Adrenal gland (tissue), 12 donors: ENCODE data around the gene CMC2. TPM values are rescaled to one million over a fixed set of nuclear protein-coding genes. Genes with fewer than 3 reads are reported as not detected.

Experiments
- DNase-seq, 7 donors: peaks; one replicate each; pipeline ENCODE4 v3.0.0-alpha.2; 2019 to 2020
- H3K27ac ChIP-seq, 5 donors: fragments of 200-600 bp; sonication (generic) in 4 of 5; 1 replicate in 3 of 5; 2 replicates in 2 of 5; pipeline versions ENCODE4 v1.5.1 to v1.8.0; 2016 to 2020; ENCODE audit warnings: mild to moderate bottlenecking in 1 of 5
- H3K27me3 ChIP-seq: fragments of 200-600 bp; 2 replicates; pipeline ENCODE4 v1.8.0; 2021
- H3K36me3 ChIP-seq, 2 donors: fragments of 200-600 bp; replicated peaks in 1 of 2; 1 replicate in 1 of 2; 2 replicates in 1 of 2; pipeline versions ENCODE4 v1.5.1 to v1.8.0; 2018 to 2022
- H3K4me1 ChIP-seq, 2 donors: fragments of 200-600 bp; replicated peaks in 1 of 2; 1 replicate in 1 of 2; 2 replicates in 1 of 2; pipeline versions ENCODE4 v1.5.1 to v1.8.0; 2018 to 2021
- H3K4me3 ChIP-seq, 4 donors: fragments of 200-600 bp; sonication (generic) in 3 of 4; one replicate each; pipeline ENCODE4 v1.5.1; 2016 to 2018
- H3K9me3 ChIP-seq, 3 donors: fragments of 200-600 bp; sonication (generic) in 1 of 3; replicated peaks in 1 of 3; 1 replicate in 2 of 3; 2 replicates in 1 of 3; pipeline versions ENCODE4 v1.5.1 to v1.8.0; 2016 to 2021
- POLR2A ChIP-seq, 2 donors: fragments of 450-650 bp; IDR thresholded peaks; one replicate each; pipeline ENCODE4 v1.6.1; 2017; ENCODE audit warnings: antibody characterized with exemption in 2 of 2, mild to moderate bottlenecking in 2 of 2, moderate library complexity in 1 of 2
- WGBS, 4 donors: extraction: QIAGEN DNeasy Blood & Tissue Kit in 2 of 4; methylation state at CpG; one replicate each; pipeline versions ENCODE4 v1.1.5 to v1.1.7; 2013 to 2017; 5-methylcytosine and 5-hydroxymethylcytosine counted together
- intact Hi-C, 2 donors: fragments of 100-400 bp; cut with DNase I; formaldehyde crosslinking; loops; one replicate each; pipeline versions ENCODE4 v1.14.1 to v1.15.0; 2022 to 2023
- polyA plus RNA-seq, 3 donors: library from polyadenylated mRNA; stranded (reverse); fragments of 200-250 nt in 2 of 3; fragments of 350-450 nt in 1 of 3; fragmentation: Illumina TruSeq in 1 of 3; extraction: RNeasy Lipid Tissue Mini Kit (QIAGEN cat#74804) in 1 of 3; gene quantifications; one replicate each; pipeline ENCODE4 v1.2.3, GENCODE V29; 2013 to 2014
- total RNA-seq, 9 donors: library from RNA; depleted of rRNA in 4 of 9; stranded (reverse); fragments of >200 nt in 4 of 9; fragments of 120-200 nt in 1 of 9; fragmentation: NEBNext Ultra II Directional in 1 of 9; extraction: Animal tissue kit (Norgen Biotek cat#: 25700) in 1 of 9; gene quantifications; one replicate each; pipeline versions ENCODE4 v1.1.0 to v1.2.4, GENCODE V29; 2013 to 2023
- TF ChIP-seq, protein P1 (sequence below), 6 experiments: fragments of 450-650 bp in 4 of 6; fragments of 200-600 bp in 2 of 6; sonication (generic) in 1 of 6; IDR thresholded peaks; 1 replicate in 5 of 6; 2 replicates in 1 of 6; pipeline versions ENCODE4 v1.5.1 to v1.8.0; 2016 to 2021; ENCODE audit warnings: antibody characterized with exemption in 6 of 6, mild to moderate bottlenecking in 2 of 6, moderate library complexity in 1 of 6
- donor health status: healthy with polysubstance abuse.
- donor health status: Bipolar disorder and iron deficiency.
- donor health status: DM: yes; HTN: yes; CAD: no.
- donor health status: DM: no; HTN: no; CAD: no.
- donor health status: DM: no; HTN: no; CAD: no.
- donor health status: DM: yes; HTN: yes; CAD: no.

CMC2 gene
- total and polyA plus RNA-seq, 12 donors = 36.1 to 170 (median 65.8) TPM

DNA sequence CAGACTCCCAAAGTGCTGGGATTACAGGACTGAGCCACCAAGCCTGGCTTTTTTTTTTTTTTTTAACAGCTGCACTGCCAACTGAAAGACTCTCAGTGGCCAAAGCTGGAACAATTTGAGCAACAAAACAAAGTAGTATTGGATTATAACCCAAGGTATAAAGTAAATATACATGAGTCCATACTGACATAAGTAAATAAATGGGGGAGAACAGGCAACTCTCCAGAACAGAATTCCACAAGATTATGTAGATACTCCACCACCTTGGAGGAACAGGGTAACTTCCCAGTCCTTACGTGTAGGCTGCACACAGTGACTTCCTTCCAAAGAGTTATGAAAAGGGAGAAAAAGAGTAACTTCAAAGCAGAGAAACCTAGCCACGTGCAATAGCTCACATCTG, 15.7 kb downstream of the CMC2 start:
- H3K9me3 ChIP-seq = no peaks in the 10 kb centered on the region
- 87 to 97% (median 90%) methylated on average over 2 of the region's 2 CpGs for WGBS, 4 donors
- H3K27me3 ChIP-seq = no peaks in the 10 kb centered on the region
- H3K4me1 ChIP-seq = peaks cover 0 to 23% of the 10 kb centered on the region in 2 donors
- no peak for DNase-seq
- no peaks in the 10 kb centered on the region for H3K36me3 ChIP-seq
- intact Hi-C loops = loop anchor here in 1 of 2 donors (10.0 kb wide), 1 partner anchor 56 kb away; no protein-coding TSS in a partner anchor
- no peak overlapping the region for H3K4me3 ChIP-seq
- no peak overlapping the region for H3K27ac ChIP-seq
- TF ChIP-seq, protein P1, sequence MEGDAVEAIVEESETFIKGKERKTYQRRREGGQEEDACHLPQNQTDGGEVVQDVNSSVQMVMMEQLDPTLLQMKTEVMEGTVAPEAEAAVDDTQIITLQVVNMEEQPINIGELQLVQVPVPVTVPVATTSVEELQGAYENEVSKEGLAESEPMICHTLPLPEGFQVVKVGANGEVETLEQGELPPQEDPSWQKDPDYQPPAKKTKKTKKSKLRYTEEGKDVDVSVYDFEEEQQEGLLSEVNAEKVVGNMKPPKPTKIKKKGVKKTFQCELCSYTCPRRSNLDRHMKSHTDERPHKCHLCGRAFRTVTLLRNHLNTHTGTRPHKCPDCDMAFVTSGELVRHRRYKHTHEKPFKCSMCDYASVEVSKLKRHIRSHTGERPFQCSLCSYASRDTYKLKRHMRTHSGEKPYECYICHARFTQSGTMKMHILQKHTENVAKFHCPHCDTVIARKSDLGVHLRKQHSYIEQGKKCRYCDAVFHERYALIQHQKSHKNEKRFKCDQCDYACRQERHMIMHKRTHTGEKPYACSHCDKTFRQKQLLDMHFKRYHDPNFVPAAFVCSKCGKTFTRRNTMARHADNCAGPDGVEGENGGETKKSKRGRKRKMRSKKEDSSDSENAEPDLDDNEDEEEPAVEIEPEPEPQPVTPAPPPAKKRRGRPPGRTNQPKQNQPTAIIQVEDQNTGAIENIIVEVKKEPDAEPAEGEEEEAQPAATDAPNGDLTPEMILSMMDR (IDR thresholded peaks at IDR 0.05) = no peak
- TF ChIP-seq POLR2A (IDR thresholded peaks at IDR 0.05) = no peak

DNA sequence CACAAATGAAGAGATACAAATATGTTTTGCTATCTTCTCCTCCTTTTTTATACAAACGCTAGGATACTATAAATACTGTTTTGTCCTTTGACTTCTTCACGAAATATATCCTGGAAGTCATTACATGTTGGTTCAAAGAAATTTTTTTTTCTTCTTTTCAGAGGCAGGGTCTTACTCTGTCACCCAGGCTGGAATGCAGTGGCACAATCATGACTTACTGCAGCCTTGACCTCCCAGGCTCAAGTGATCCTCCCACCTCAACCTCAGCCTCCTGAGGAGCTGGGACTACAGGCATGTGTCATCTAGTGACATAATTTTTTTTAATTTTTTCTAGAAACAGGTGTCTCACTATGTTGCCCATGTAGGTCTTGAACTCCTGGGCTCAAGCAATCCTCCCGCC, 16.1 kb downstream of the CMC2 start:
- Histone ChIP-seq H3K27ac (no peak overlapping the region), H3K36me3 (no peaks in the 10 kb centered on the region), H3K27me3 (no peaks in the 10 kb centered on the region), H3K4me3 (no peak overlapping the region), H3K4me1 (peaks cover 0 to 23% of the 10 kb centered on the region in 2 donors), H3K9me3 (no peaks in the 10 kb centered on the region)
- TF ChIP-seq, protein P1 (IDR thresholded peaks at IDR 0.05) = no peak
- TF ChIP-seq POLR2A (IDR thresholded peaks at IDR 0.05) = no peak
- DNase-seq = peak in 1 of 7 donors; percentile 7
- 77 to 87% (median 83%) methylated on average over 3 of the region's 3 CpGs for WGBS, 4 donors
- intact Hi-C loops = loop anchor here in 1 of 2 donors (10.0 kb wide), 1 partner anchor 56 kb away; no protein-coding TSS in a partner anchor

DNA sequence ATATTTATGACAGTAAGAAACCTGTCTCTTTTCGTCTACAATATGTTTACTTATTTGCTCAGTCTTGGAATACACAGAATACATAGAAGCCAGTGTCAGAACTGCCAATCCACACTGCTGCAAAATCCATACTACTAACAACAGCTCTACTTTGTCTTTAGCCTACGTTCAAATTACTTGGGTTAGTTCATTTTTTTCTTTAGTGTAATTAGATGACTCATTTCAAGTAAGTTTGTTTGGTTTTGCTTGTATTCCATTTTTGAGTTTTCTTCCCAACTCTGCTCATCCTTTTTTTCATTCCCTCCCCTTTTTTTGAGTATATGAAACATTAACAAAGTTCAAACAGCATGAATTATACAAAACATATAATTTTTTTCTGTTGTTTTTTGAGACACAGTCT, 16.9 kb downstream of the CMC2 start:
- no peaks in the 10 kb centered on the region for H3K9me3 ChIP-seq
- H3K4me1 ChIP-seq = peaks cover 0 to 23% of the 10 kb centered on the region in 2 donors
- intact Hi-C loops = loop anchor here in 1 of 2 donors (10.0 kb wide), 1 partner anchor 55 kb away; no protein-coding TSS in a partner anchor
- H3K27me3 ChIP-seq = no peaks in the 10 kb centered on the region
- no peak for TF ChIP-seq POLR2A (IDR thresholded peaks at IDR 0.05)
- TF ChIP-seq, protein P1 (IDR thresholded peaks at IDR 0.05) = no peak
- DNase-seq = no peak
- H3K4me3 ChIP-seq = no peak overlapping the region
- no peak overlapping the region for H3K27ac ChIP-seq
- 40 to 68% (median 54%) methylated on average over 2 of the region's 2 CpGs for WGBS, 4 donors
- H3K36me3 ChIP-seq = no peaks in the 10 kb centered on the region

DNA sequence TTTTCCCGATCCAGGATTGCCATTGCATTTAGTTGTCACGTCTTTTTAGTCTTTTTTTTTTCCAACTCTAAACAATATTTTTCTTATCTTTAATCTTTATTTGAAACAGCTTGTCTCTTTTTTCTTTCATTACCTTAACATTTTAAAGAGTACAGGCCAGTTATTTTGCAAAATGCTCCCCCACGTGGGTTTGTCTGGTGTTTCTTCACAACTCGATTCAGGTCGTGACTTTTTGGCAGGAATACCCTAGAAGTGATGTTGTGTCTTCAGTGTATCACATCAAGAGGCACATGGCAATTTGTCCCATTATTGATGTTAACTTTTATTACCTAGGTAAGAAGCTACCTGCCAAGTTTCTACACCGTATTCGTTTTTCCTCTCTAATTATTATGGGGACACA, 17.9 kb downstream of the CMC2 start:
- TF ChIP-seq, protein P1 (IDR thresholded peaks at IDR 0.05) = no peak
- no peak for TF ChIP-seq POLR2A (IDR thresholded peaks at IDR 0.05)
- Histone ChIP-seq H3K9me3 (no peaks in the 10 kb centered on the region), H3K27me3 (no peaks in the 10 kb centered on the region), H3K4me3 (no peak overlapping the region), H3K4me1 (peaks cover 0 to 18% of the 10 kb centered on the region in 2 donors), H3K36me3 (no peaks in the 10 kb centered on the region), H3K27ac (no peak overlapping the region)
- no peak for DNase-seq
- 72 to 84% (median 77%) methylated on average over 7 of the region's 7 CpGs for WGBS, 4 donors
- intact Hi-C loops = no loop called here
